Smooth muscle cell (in vitro differentiated cells): ENCODE results near the gene FAM120B. TPM values are rescaled to one million over a fixed set of nuclear protein-coding genes. Genes with fewer than 3 reads are reported as not detected.

ENCODE experiments used
- DNase-seq: peaks from one replicate; lab custom pipeline; 2025; ENCODE audit not compliant: unreplicated experiment; lab: John Stamatoyannopoulos, UW
- H2AFZ ChIP-seq: fragments of 200-600 bp; sonication (generic); 2 replicates; pipeline ENCODE4 v1.6.0; 2016; ENCODE audit warnings: antibody characterized with exemption, low read depth, mild to moderate bottlenecking
- H3F3A ChIP-seq: fragments of 200-600 bp; sonication (generic); 2 replicates; pipeline ENCODE4 v1.6.0; 2017; ENCODE audit warnings: antibody characterized with exemption, low read depth
- H3K27ac ChIP-seq: fragments of 200-600 bp; sonication (generic); 2 replicates; pipeline ENCODE4 v1.5.1; 2016; ENCODE audit warnings: low read depth, mild to moderate bottlenecking
- H3K27me3 ChIP-seq: fragments of 200-600 bp; sonication (generic); 2 replicates; pipeline ENCODE4 v1.6.1; 2016; ENCODE audit warnings: low read depth, mild to moderate bottlenecking
- H3K36me3 ChIP-seq: fragments of 200-600 bp; sonication (generic); 2 replicates; pipeline ENCODE4 v1.5.1; 2016; ENCODE audit warnings: low read depth
- H3K4me1 ChIP-seq: fragments of 200-600 bp; sonication (generic); 2 replicates; pipeline ENCODE4 v1.5.1; 2016; ENCODE audit warnings: low read depth
- H3K4me2 ChIP-seq: fragments of 200-600 bp; sonication (generic); 2 replicates; pipeline ENCODE4 v1.6.0; 2016; ENCODE audit warnings: mild to moderate bottlenecking
- H3K4me3 ChIP-seq: fragments of 200-600 bp; sonication (generic); 2 replicates; pipeline ENCODE4 v1.5.1; 2016; ENCODE audit warnings: mild to moderate bottlenecking
- H3K79me2 ChIP-seq: fragments of 200-600 bp; sonication (generic); 2 replicates; pipeline ENCODE4 v1.6.0; 2016; ENCODE audit warnings: low read depth, mild to moderate bottlenecking
- H3K9ac ChIP-seq: fragments of 200-600 bp; sonication (generic); 2 replicates; pipeline ENCODE4 v1.6.0; 2016; ENCODE audit warnings: low read depth
- H3K9me3 ChIP-seq: fragments of 200-600 bp; sonication (generic); replicated peaks from 2 replicates; pipeline ENCODE4 v1.5.1; 2016; ENCODE audit warnings: low read depth
- H4K20me1 ChIP-seq: fragments of 200-600 bp; sonication (generic); 2 replicates; pipeline ENCODE4 v1.6.0; 2016; ENCODE audit warnings: low read depth
- CTCF ChIP-seq: fragments of 200-600 bp; sonication (generic); IDR thresholded peaks from 2 replicates; pipeline ENCODE4 v1.5.1; 2017; ENCODE audit warnings: borderline replicate concordance, mild to moderate bottlenecking, antibody characterized with exemption; ENCODE audit not compliant: insufficient read depth, poor library complexity, severe bottlenecking
- WGBS: methylation state at CpG from one replicate; pipeline ENCODE4 v1.1.7; 2016; ENCODE audit warnings: low lambda C conversion rate; 5-methylcytosine and 5-hydroxymethylcytosine counted together
- polyA plus RNA-seq: library from polyadenylated mRNA; unstranded; fragments of >200 nt; fragmentation: Nextera tagmentation; extraction: Ambion mirVana; gene quantifications from 2 replicates; pipeline ENCODE4 v1.2.1, GENCODE V29; 2016
- total RNA-seq: library from RNA; depleted of rRNA; stranded (reverse); fragments of >200 nt; gene quantifications from 2 replicates; pipeline ENCODE4 v1.2.3, GENCODE V29; 2014

Gene FAM120B
- total and polyA plus RNA-seq, 2 experiments from 2014 or later = 17.8 to 26.3 TPM

GRCh38 chr6:170268216-170269129 lies 38.1 kb upstream of the FAM120B start:
- Histone ChIP-seq H3K4me1 (peaks cover 20% of the 10 kb centered on the region), H3K4me3 (no peak overlapping the region), H2AFZ (no peak overlapping the region), H3K36me3 (no peaks in the 10 kb centered on the region), H4K20me1 (no peaks in the 10 kb centered on the region), H3K9me3 (no peaks in the 10 kb centered on the region), H3K79me2 (no peaks in the 10 kb centered on the region), H3K27me3 (peaks cover 4% of the 10 kb centered on the region), H3K9ac (no peak overlapping the region), H3F3A (no peaks in the 10 kb centered on the region), H3K27ac (no peak overlapping the region), H3K4me2 (no peak overlapping the region)
- DNase-seq = no peak
- no peak for TF ChIP-seq CTCF
- WGBS = 95% methylated on average over 21 of the region's 22 CpGs

GRCh38 chr6:170269151-170269845 lies 37.3 kb upstream of the FAM120B start:
- Histone ChIP-seq H3K9ac (no peak overlapping the region), H3K79me2 (no peaks in the 10 kb centered on the region), H3K9me3 (no peaks in the 10 kb centered on the region), H4K20me1 (no peaks in the 10 kb centered on the region), H3K36me3 (no peaks in the 10 kb centered on the region), H3F3A (no peaks in the 10 kb centered on the region), H3K4me3 (no peak overlapping the region), H2AFZ (no peak overlapping the region), H3K4me1 (peaks cover 20% of the 10 kb centered on the region), H3K27me3 (peaks cover 4% of the 10 kb centered on the region), H3K4me2 (peak overlapping the region; percentile 16), H3K27ac (no peak overlapping the region)
- WGBS = 64% methylated on average over 22 of the region's 22 CpGs
- DNase-seq = no peak
- no peak for TF ChIP-seq CTCF

GRCh38 chr6:170269846-170270541 lies 36.6 kb upstream of the FAM120B start:
- H3K36me3 ChIP-seq = no peaks in the 10 kb centered on the region
- 83% methylated on average over 17 of the region's 17 CpGs for WGBS
- H3K4me3 ChIP-seq = no peak overlapping the region
- no peaks in the 10 kb centered on the region for H4K20me1 ChIP-seq
- no peaks in the 10 kb centered on the region for H3F3A ChIP-seq
- no peak overlapping the region for H2AFZ ChIP-seq
- H3K4me1 ChIP-seq = peaks cover 20% of the 10 kb centered on the region
- H3K9ac ChIP-seq = no peak overlapping the region
- no peaks in the 10 kb centered on the region for H3K79me2 ChIP-seq
- TF ChIP-seq CTCF = no peak
- no peak overlapping the region for H3K27ac ChIP-seq
- no peaks in the 10 kb centered on the region for H3K9me3 ChIP-seq
- peaks cover 4% of the 10 kb centered on the region for H3K27me3 ChIP-seq
- peak overlapping the region; percentile 16 for H3K4me2 ChIP-seq
- no peak for DNase-seq
